Panc1 (cell line): ENCODE results near the gene WDR36. TPM values are rescaled to one million over a fixed set of nuclear protein-coding genes. Genes with fewer than 3 reads are reported as not detected.

Experiments
- ATAC-seq: fragments of 200-7000 bp; cut with Tn5 transposase; 2 replicates; pipeline ENCODE4 v1.9.1; 2020; ENCODE audit warnings: mild to moderate bottlenecking, moderate library complexity
- BruUV-seq: library from RNA; stranded (reverse); fragments of 400-500 nt; replicated peaks from 2 replicates; lab custom pipeline; 2021; lab: Mats Ljungman, UMichigan
- CTCF ChIA-PET: fragments of 300-600 bp; sonication (Branson Sonifier 250); formaldehyde crosslinking; loops from one replicate; lab custom pipeline; 2022; ENCODE audit warnings: antibody characterized with exemption; lab: Charles Lee
- POLR2A ChIA-PET: fragments of 300-600 bp; sonication (Branson Sonifier 250); formaldehyde crosslinking; loops from one replicate; lab custom pipeline; 2022; ENCODE audit warnings: antibody characterized with exemption; lab: Charles Lee
- DNase-seq: peaks from one replicate; pipeline ENCODE4 v3.0.0-alpha.2; 2010; ENCODE audit warnings: low read depth, low spot score
- H3K27ac ChIP-seq: 2 replicates; pipeline ENCODE4 v1.5.1; 2011; ENCODE audit warnings: mild to moderate bottlenecking, low read length, inconsistent platforms
- H3K27me3 ChIP-seq: fragments of 200-500 bp; sonication (Bioruptor generic); 2 replicates; pipeline ENCODE4 v1.6.0; 2014; ENCODE audit warnings: low read length, inconsistent platforms; ENCODE audit not compliant: control insufficient read depth, insufficient read depth
- H3K36me3 ChIP-seq: fragments of 200-500 bp; sonication (Bioruptor generic); 2 replicates; pipeline ENCODE4 v1.5.1; 2014; ENCODE audit warnings: inconsistent platforms, mild to moderate bottlenecking, low read length, moderate library complexity; ENCODE audit not compliant: control insufficient read depth, insufficient read depth
- H3K4me1 ChIP-seq: 2 replicates; pipeline ENCODE4 v1.5.1; 2011; ENCODE audit warnings: inconsistent platforms, mild to moderate bottlenecking, low read length, moderate library complexity; ENCODE audit not compliant: control insufficient read depth, insufficient read depth
- H3K4me3 ChIP-seq, 2 experiments: 2 replicates each; pipeline ENCODE4 v1.5.1; 2011 to 2012; ENCODE audit warnings: low read depth in 2 of 2, low read length in 2 of 2, mild to moderate bottlenecking in 2 of 2, inconsistent platforms in 1 of 2, moderate library complexity in 1 of 2
- H3K9me3 ChIP-seq: fragments of 200-500 bp; sonication (Bioruptor generic); 2 replicates; pipeline ENCODE4 v1.5.1; 2014; ENCODE audit warnings: low read depth, mild to moderate bottlenecking, inconsistent platforms, low read length, moderate library complexity; ENCODE audit not compliant: control insufficient read depth, insufficient read depth
- CTCF ChIP-seq: fragments of 450-650 bp; IDR thresholded peaks from 2 replicates; pipeline ENCODE4 v1.5.1; 2017; ENCODE audit warnings: mild to moderate bottlenecking
- POLR2AphosphoS5 ChIP-seq: IDR thresholded peaks from 2 replicates; pipeline ENCODE4 v1.6.1; 2012; ENCODE audit warnings: mild to moderate bottlenecking, low read depth, low read length, moderate library complexity
- REST ChIP-seq, 2 experiments: IDR thresholded peaks; 2 replicates each; pipeline ENCODE4 v1.6.1; 2011 to 2012; ENCODE audit warnings: low read depth in 2 of 2, control low read depth in 1 of 2, low read length in 1 of 2, mild to moderate bottlenecking in 1 of 2, moderate library complexity in 1 of 2; ENCODE audit not compliant: insufficient read depth in 1 of 2
- SIN3A ChIP-seq: IDR thresholded peaks from 2 replicates; pipeline ENCODE4 v1.6.1; 2012; ENCODE audit warnings: low read depth, mild to moderate bottlenecking, low read length, moderate library complexity, borderline replicate concordance; ENCODE audit not compliant: insufficient read depth
- TCF7L2 ChIP-seq: IDR thresholded peaks from 2 replicates; pipeline ENCODE4 v1.6.1; 2011; ENCODE audit warnings: mild to moderate bottlenecking, low read depth, low read length, inconsistent platforms
- in situ Hi-C: cut with HindIII; loops from 2 replicates; pipeline ENCODE4 v1.10.0; 2016; ENCODE audit warnings: low sequenced_read_pairs, low pct_unique_long_range_greater_than_20kb
- intact Hi-C: fragments of 100-400 bp; cut with micrococcal nuclease; formaldehyde crosslinking; loops from one replicate; pipeline ENCODE4 v1.10.0; 2022; ENCODE audit not compliant: unreplicated experiment
- total RNA-seq: library from RNA; stranded (reverse); gene quantifications from one replicate; pipeline ENCODE4 v1.2.1, GENCODE V29; 2021; ENCODE audit not compliant: unreplicated experiment

The WDR36 gene
- total RNA-seq, 1 experiment from 2014 or later = 33.9 TPM

DNA sequence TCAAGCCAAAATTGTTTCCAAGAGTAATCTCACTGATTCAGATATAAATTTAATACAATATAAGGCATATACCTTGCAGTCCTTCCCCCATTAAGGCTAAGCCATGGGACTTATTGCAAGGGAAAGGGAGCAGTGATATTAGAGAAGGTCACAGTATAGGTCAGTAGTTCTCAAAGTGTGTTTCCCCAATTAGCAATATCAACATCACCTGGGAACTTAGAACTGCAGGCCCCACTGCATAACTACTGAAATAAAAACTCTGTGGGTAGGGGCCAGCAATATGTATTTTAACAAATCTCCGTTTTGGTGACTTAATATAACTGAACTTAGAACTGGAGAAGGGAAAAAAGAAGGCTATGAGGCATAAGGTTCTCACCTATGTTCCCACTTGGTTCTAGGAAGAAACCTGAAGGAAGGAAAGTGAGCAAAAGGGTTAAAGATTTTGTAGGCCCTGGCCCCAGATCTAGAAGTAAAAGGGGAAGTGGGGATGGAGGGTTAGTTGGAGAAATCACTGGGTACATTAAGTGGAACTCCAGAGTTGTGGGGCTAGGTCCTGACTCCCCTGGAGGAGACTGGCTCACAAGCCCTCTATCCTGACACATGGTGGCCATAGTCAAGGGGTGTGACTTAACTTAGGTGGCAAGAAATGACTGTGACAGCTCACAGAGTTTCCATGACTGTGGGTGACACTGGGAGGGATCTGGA lies 40.7 kb downstream of the WDR36 start:
- H3K27ac ChIP-seq = no peak overlapping the region
- CTCF ChIA-PET = no interaction called here
- POLR2A ChIA-PET = interaction anchor here (0.6 kb wide), 1 partner anchor 68 kb away, joined by 3 read pairs; no protein-coding TSS in a partner anchor
- BruUV-seq = no TSS peak
- no peaks in the 10 kb centered on the region for H3K36me3 ChIP-seq
- no peaks in the 10 kb centered on the region for H3K9me3 ChIP-seq
- intact Hi-C loops = no loop called here
- TF ChIP-seq REST (IDR thresholded peaks at IDR 0.05; ENCODE audit: insufficient read depth in 1 of 2, low read depth in 2 of 2, low read length in 1 of 2) = no peak
- TF ChIP-seq POLR2AphosphoS5 = no peak
- TF ChIP-seq CTCF = no peak
- no peak for TF ChIP-seq SIN3A
- no peak for TF ChIP-seq TCF7L2
- no peaks in the 10 kb centered on the region for H3K4me1 ChIP-seq
- in situ Hi-C loops = no loop called here
- peak; percentile 48; the same call in 1 of the 2 replicates for ATAC-seq
- no peaks in the 10 kb centered on the region for H3K27me3 ChIP-seq
- no peak for DNase-seq
- no peak overlapping the region for H3K4me3 ChIP-seq

- CTCF ChIA-PET = no interaction called here
- TF ChIP-seq TCF7L2 (no peak), SIN3A (no peak)
- Histone ChIP-seq H3K27ac (no peak overlapping the region), H3K4me3 (no peak overlapping the region), H3K4me1 (no peaks in the 10 kb centered on the region), H3K36me3 (no peaks in the 10 kb centered on the region), H3K9me3 (no peaks in the 10 kb centered on the region), H3K27me3 (no peaks in the 10 kb centered on the region)
- POLR2A ChIA-PET = no interaction called here
- intact Hi-C loops (no loop called here), in situ Hi-C loops (no loop called here)
- peak; percentile 71 for ATAC-seq
- no peak for DNase-seq
- no TSS peak for BruUV-seq
These were observed 41.2 kb downstream of the WDR36 start for GRCh38 chr5:111133436-111133751.

DNA sequence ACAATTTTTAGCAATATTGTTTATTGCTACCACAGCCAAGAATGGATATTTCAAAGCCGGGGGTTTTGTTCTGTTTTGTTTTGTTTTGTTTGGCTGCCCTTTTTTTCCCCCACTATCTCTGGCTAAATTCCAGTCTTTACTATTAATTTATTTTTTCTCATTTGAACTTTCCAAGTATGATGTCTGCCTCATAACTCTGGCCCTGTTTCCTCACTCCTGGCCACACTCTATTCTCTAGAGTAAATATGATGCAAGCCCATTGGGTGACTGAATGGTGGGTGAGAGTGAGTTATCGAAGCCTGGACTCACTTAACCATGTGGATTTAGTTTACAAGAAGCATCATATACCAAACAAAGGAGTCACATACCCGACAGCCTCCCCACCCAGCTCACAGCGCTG lies 41.9 kb downstream of the WDR36 start:
- BruUV-seq = no TSS peak
- no peaks in the 10 kb centered on the region for H3K9me3 ChIP-seq
- ChIA-PET POLR2A (no interaction called here), CTCF (no interaction called here)
- no peaks in the 10 kb centered on the region for H3K36me3 ChIP-seq
- no peaks in the 10 kb centered on the region for H3K4me1 ChIP-seq
- TF ChIP-seq TCF7L2 (no peak), CTCF (no peak), POLR2AphosphoS5 (no peak), REST (IDR thresholded peaks at IDR 0.05; ENCODE audit: insufficient read depth in 1 of 2, low read depth in 2 of 2, low read length in 1 of 2) (no peak), SIN3A (no peak)
- no peak overlapping the region for H3K27ac ChIP-seq
- intact Hi-C loops = no loop called here
- in situ Hi-C loops = no loop called here
- ATAC-seq (no peak), DNase-seq (no peak)
- H3K4me3 ChIP-seq = no peak overlapping the region
- no peaks in the 10 kb centered on the region for H3K27me3 ChIP-seq
